A673 (cell line): ENCODE measurements around the gene INAFM1.

Source experiments
- CTCF ChIP-seq: fragments of 300-800, 200-600 bp; sonication (generic); conservative IDR thresholded peaks from 2 replicates; pipeline ENCODE4 v1.5.1; 2017; ENCODE audit warnings: low read depth, mild to moderate bottlenecking, antibody characterized with exemption, low read length, moderate library complexity, mixed read lengths
- EZH2 ChIP-seq: fragments of 200-600 bp; sonication (generic); IDR thresholded peaks from 2 replicates; pipeline ENCODE4 v1.6.1; 2017; ENCODE audit warnings: borderline replicate concordance, low read depth, mild to moderate bottlenecking, mixed read lengths, antibody characterized with exemption, low read length; ENCODE audit not compliant: poor library complexity, severe bottlenecking

DNA sequence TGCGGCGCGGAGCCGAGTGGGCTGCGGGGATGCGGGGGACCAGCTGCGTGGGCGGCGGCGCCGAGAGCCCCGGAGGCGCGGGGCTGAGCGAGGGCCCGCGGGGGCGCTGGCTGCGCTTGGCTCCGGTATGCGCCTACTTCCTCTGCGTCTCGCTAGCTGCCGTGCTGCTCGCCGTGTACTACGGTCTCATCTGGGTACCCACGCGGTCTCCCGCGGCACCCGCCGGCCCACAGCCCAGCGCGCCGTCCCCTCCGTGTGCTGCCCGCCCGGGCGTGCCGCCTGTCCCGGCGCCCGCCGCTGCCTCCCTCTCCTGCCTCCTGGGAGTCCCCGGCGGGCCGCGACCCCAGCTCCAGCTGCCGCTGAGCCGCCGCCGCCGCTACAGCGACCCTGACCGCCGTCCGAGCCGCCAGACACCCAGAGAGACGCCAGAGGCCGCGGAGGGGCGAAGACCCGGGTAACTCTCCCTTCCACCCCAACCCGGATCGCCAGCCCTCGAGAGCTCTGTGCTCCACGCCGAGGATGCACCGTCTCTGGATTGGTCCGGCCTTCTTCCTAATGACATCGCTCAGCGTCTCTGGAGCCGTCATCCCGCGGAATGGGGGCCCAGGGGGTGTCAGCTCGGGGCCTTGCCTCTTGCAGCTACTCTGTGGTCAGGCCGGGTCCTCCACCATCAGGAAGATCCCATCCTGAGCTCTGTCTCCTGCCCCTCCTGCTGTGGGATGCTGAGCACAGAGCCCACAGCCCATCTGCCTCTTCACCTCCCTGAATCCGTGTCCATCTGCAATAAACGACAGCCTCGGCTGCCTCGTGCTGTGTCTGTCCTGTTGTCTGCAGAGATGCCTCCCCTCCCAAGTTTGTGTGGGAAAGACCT lies 441 bp downstream of the INAFM1 start:
- TF ChIP-seq CTCF = no peak
- TF ChIP-seq EZH2 = no peak
